ENCODE measurements around the gene CCM2L. TPM values are rescaled to one million over a fixed set of nuclear protein-coding genes. Genes with fewer than 3 reads are reported as not detected.

CCM2L gene
- total RNA-seq (2022; extraction: Qiagen RNA extraction; ENCODE audit: low read depth) = 0.28 to 0.88 TPM (median 0.41 TPM) in 5 replicates

GRCh38 chr20:32010101-32010500 is at the start of gene CCM2L:
Gene CCM2L (plus strand): TSS chr20:32010438. CDS start chr20:32010455, 17 bp downstream.

GRCh38 chr20:31967830-31968249 is 42.4 kb upstream of the CCM2L start, which contains the start of gene XKR7:
Gene XKR7 (plus strand): TSS chr20:31968151. CDS start chr20:31968176, 25 bp downstream.

GRCh38 chr20:32052090-32052777 is 42.0 kb downstream of the CCM2L start, which contains the start of gene HCK:
Gene HCK (plus strand): TSS chr20:32052242.

Other genes with a start within 250 kb of the CCM2L start
- gene MYLK2, start 191.1 kb upstream of the CCM2L start, total RNA-seq (2022; extraction: Qiagen RNA extraction; ENCODE audit: low read depth) = 0.22 to 1.2 TPM (median 0.55 TPM) in 5 replicates
- 0.40 to 1.1 TPM (median 0.76 TPM) in 4 of 5 replicates, not detected in the other for gene FOXS1, start 164.8 kb upstream of the CCM2L start, total RNA-seq (2022; extraction: Qiagen RNA extraction; ENCODE audit: low read depth)
- 0.62 to 1.3 TPM (median 0.90 TPM) in 5 replicates for gene DUSP15, start 139.9 kb upstream of the CCM2L start, total RNA-seq (2022; extraction: Qiagen RNA extraction; ENCODE audit: low read depth)
- gene TTLL9, start 139.8 kb upstream of the CCM2L start, total RNA-seq (2022; extraction: Qiagen RNA extraction; ENCODE audit: low read depth) = 0.13 TPM in 1 of 5 replicates, not detected in the others
- gene PDRG1, start 58.4 kb upstream of the CCM2L start, total RNA-seq (2022; extraction: Qiagen RNA extraction; ENCODE audit: low read depth) = 29.0 to 39.8 TPM (median 32.4 TPM) in 5 replicates
- 0.02 to 0.03 TPM in 2 of 5 replicates, not detected in the others for gene XKR7, start 42.3 kb upstream of the CCM2L start, total RNA-seq (2022; extraction: Qiagen RNA extraction; ENCODE audit: low read depth)
- gene HCK, start 41.8 kb downstream of the CCM2L start, total RNA-seq (2022; extraction: Qiagen RNA extraction; ENCODE audit: low read depth) = 0.07 to 0.14 TPM in 2 of 5 replicates, not detected in the others
- 27.2 to 41.0 TPM (median 36.2 TPM) in 5 replicates for gene TM9SF4, start 99.3 kb downstream of the CCM2L start, total RNA-seq (2022; extraction: Qiagen RNA extraction; ENCODE audit: low read depth)
- gene PLAGL2, start 197.3 kb downstream of the CCM2L start, total RNA-seq (2022; extraction: Qiagen RNA extraction; ENCODE audit: low read depth) = 11.8 to 14.9 TPM (median 13.2 TPM) in 5 replicates
- 33.3 to 43.8 TPM (median 42.9 TPM) in 5 replicates for gene POFUT1, start 197.4 kb downstream of the CCM2L start, total RNA-seq (2022; extraction: Qiagen RNA extraction; ENCODE audit: low read depth)